Stimulated activated CD4-positive, alpha-beta T cell treated with anti-CD3 and anti-CD28 coated beads, Interleukin-4, amount 100 ng/mL, for 48 hours (primary cell): ENCODE measurements around the gene OSTC.
"Not testable (repeated sequence)": the region's sequence is repeated elsewhere in the genome, so short reads cannot be mapped to it uniquely, and the experiment has no call there.

Experiments
- DNase-seq, 2 donors: peaks; one replicate each; pipeline ENCODE4 v3.0.0-alpha.2; 2020; ENCODE audit warnings: low read depth in 2 of 2

The OSTC gene

GRCh38 chr4:108646706-108647105 lies 3.7 kb upstream of the OSTC start:
- DNase-seq, result no peak

GRCh38 chr4:108649863-108650211 lies 562 bp upstream of the OSTC start:
- DNase-seq, result no peak

- no peak for DNase-seq
These were observed 804 bp downstream of the OSTC start for GRCh38 chr4:108651014-108651791.

GRCh38 chr4:108662629-108663028 lies 12.2 kb downstream of the OSTC start:
- DNase-seq, result no peak

GRCh38 chr4:108674356-108674977 lies 24.1 kb downstream of the OSTC start:
- no peak for DNase-seq

- no peak for DNase-seq
These were observed 31.0 kb downstream of the OSTC start for GRCh38 chr4:108681321-108681809.

GRCh38 chr4:108683479-108683878 lies 33.1 kb downstream of the OSTC start:
- no peak for DNase-seq

GRCh38 chr4:108685036-108685686 lies 34.8 kb downstream of the OSTC start:
- no peak for DNase-seq

- no peak for DNase-seq
These were observed 40.3 kb downstream of the OSTC start for GRCh38 chr4:108690738-108691137.

GRCh38 chr4:108693211-108693610 lies 42.8 kb downstream of the OSTC start:
- no peak for DNase-seq

GRCh38 chr4:108693819-108694218 lies 43.4 kb downstream of the OSTC start:
- no peak for DNase-seq

GRCh38 chr4:108694423-108694822 lies 44.0 kb downstream of the OSTC start:
- no peak for DNase-seq

- no peak for DNase-seq
These were observed 44.7 kb downstream of the OSTC start for GRCh38 chr4:108695062-108695461.

GRCh38 chr4:108696160-108696559 lies 45.8 kb downstream of the OSTC start:
- DNase-seq, result no peak

GRCh38 chr4:108700081-108700757 lies 49.8 kb downstream of the OSTC start:
- DNase-seq, result no peak

- no peak for DNase-seq
These were observed 52.6 kb downstream of the OSTC start for GRCh38 chr4:108702960-108703359.

- no peak for DNase-seq
These were observed 53.0 kb downstream of the OSTC start for GRCh38 chr4:108703370-108703769.

- DNase-seq, result no peak
These were observed 53.6 kb downstream of the OSTC start for GRCh38 chr4:108703966-108704365.

GRCh38 chr4:108706289-108706688 lies 55.9 kb downstream of the OSTC start:
- DNase-seq, result no peak

- no peak for DNase-seq
These were observed 58.8 kb downstream of the OSTC start for GRCh38 chr4:108709234-108709633.

GRCh38 chr4:108709722-108710121 lies 59.3 kb downstream of the OSTC start:
- DNase-seq, result no peak

- DNase-seq, result not testable (repeated sequence)
These were observed 60.2 kb downstream of the OSTC start for GRCh38 chr4:108710578-108710977.
